Suprapubic skin (tissue), 3 donors: ENCODE measurements around the gene REV3L.

Experiments used
- EP300 ChIP-seq: sonication (generic); formaldehyde crosslinking; IDR thresholded peaks from one replicate; pipeline ENCODE4 v1.6.1; 2017; ENCODE audit warnings: antibody characterized with exemption
- POLR2A ChIP-seq, 2 donors: fragments of 450-650 bp; IDR thresholded peaks; one replicate each; pipeline ENCODE4 v1.6.1; 2017; ENCODE audit warnings: antibody characterized with exemption in 2 of 2, mild to moderate bottlenecking in 2 of 2, moderate library complexity in 2 of 2
- TF ChIP-seq, protein P1 (sequence below), 2 donors: fragments of 200-600 bp in 1 of 2; fragments of 450-650 bp in 1 of 2; sonication (generic) in 1 of 2; IDR thresholded peaks; one replicate each; pipeline ENCODE4 v1.5.1; 2016 to 2019; ENCODE audit warnings: antibody characterized with exemption in 2 of 2, mild to moderate bottlenecking in 1 of 2, moderate library complexity in 1 of 2

DNA sequence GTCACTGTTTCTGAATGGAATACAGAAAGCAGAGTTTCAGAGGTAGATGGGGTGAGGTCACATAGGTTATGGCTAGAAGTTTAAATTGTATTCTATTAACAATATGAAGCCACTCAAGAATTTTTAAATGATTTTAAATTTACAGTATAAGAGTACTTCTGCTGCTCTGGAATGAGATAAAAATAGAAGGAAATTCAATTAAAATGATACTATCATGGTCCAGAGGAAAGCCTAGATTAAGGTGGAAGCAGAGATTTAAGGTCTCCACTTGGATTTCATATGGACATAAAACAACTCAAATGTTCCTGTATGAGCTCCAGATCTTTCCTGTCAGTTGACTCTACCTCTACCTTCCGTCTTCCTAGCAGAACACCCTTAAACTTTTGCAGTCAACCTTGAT is 68.6 kb downstream of the REV3L start:
- TF ChIP-seq, protein P1, sequence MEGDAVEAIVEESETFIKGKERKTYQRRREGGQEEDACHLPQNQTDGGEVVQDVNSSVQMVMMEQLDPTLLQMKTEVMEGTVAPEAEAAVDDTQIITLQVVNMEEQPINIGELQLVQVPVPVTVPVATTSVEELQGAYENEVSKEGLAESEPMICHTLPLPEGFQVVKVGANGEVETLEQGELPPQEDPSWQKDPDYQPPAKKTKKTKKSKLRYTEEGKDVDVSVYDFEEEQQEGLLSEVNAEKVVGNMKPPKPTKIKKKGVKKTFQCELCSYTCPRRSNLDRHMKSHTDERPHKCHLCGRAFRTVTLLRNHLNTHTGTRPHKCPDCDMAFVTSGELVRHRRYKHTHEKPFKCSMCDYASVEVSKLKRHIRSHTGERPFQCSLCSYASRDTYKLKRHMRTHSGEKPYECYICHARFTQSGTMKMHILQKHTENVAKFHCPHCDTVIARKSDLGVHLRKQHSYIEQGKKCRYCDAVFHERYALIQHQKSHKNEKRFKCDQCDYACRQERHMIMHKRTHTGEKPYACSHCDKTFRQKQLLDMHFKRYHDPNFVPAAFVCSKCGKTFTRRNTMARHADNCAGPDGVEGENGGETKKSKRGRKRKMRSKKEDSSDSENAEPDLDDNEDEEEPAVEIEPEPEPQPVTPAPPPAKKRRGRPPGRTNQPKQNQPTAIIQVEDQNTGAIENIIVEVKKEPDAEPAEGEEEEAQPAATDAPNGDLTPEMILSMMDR (IDR thresholded peaks at IDR 0.05): no peak
- no peak for TF ChIP-seq POLR2A (IDR thresholded peaks at IDR 0.05)
- TF ChIP-seq EP300: no peak
